K562 (cell line): Measurements from ENCODE around the gene B3GNT4. TPM values are rescaled to one million over a fixed set of nuclear protein-coding genes. Genes with fewer than 3 reads are reported as not detected.
A peak's percentile ranks its signal among the peaks of the same experiment; 100 is the strongest.

Experiments used
- ERF ChIP-seq: fragments of 450-650 bp; formaldehyde crosslinking; IDR thresholded peaks from 2 replicates; pipeline ENCODE4 v1.4.0; 2020; ENCODE audit warnings: mild to moderate bottlenecking, mixed read lengths
- KDM2B ChIP-seq: fragments of 250-450 bp; sonication (Bioruptor Pico); IDR thresholded peaks from 2 replicates; pipeline ENCODE4 v1.8.0; 2021; ENCODE audit warnings: mild to moderate bottlenecking, moderate library complexity
- MEF2A ChIP-seq: IDR thresholded peaks from 2 replicates; pipeline ENCODE4 v1.6.1; 2011; ENCODE audit warnings: low read depth, mild to moderate bottlenecking, low read length, moderate library complexity; ENCODE audit not compliant: control insufficient read depth
- POLR2AphosphoS2 ChIP-seq: IDR thresholded peaks from 2 replicates; pipeline ENCODE4 v1.6.1; 2012; ENCODE audit warnings: low read length, improper control_type of control experiment
- TEAD1 ChIP-seq, 2 experiments: fragments of 450-650 bp in 1 of 2; sonication (generic) in 1 of 2; formaldehyde crosslinking; IDR thresholded peaks; 2 replicates each; pipeline versions ENCODE4 v1.4.0 to v1.8.0; 2020 to 2022; ENCODE audit warnings: mild to moderate bottlenecking in 2 of 2, missing genetic modification reagents in 1 of 2
- TEAD4 ChIP-seq, 2 experiments: sonication (generic) in 1 of 2; formaldehyde crosslinking in 1 of 2; IDR thresholded peaks; 2 replicates each; pipeline versions ENCODE4 v1.6.1 to v1.8.0; 2012 to 2022; ENCODE audit warnings: borderline replicate concordance in 1 of 2, inconsistent platforms in 1 of 2, low read length in 1 of 2, mild to moderate bottlenecking in 1 of 2, missing genetic modification reagents in 1 of 2
- polyA plus RNA-seq, 8 experiments: library from polyadenylated mRNA; depleted of rRNA in 4 of 8; stranded (reverse) in 5 of 8; unstranded in 3 of 8; fragments of >200 nt; fragmentation: Nextera tagmentation in 2 of 8; fragmentation: Illumina TruSeq in 1 of 8; extraction: Ambion mirVana in 2 of 8; extraction: Trizol in 1 of 8; gene quantifications; 2 replicates each; pipeline versions ENCODE4 v1.2.1 to v1.2.3, GENCODE V29; 2011 to 2014; ENCODE audit warnings: inconsistent platforms in 1 of 8, missing spikeins in 1 of 8
- total RNA-seq, 7 experiments: library from RNA; depleted of rRNA in 6 of 7; stranded (reverse); fragments of >200 nt in 6 of 7; fragmentation: Illumina TruSeq in 2 of 7; extraction: Trizol in 2 of 7; gene quantifications; 2 replicates each; pipeline versions ENCODE4 v1.2.1 to v1.2.3, GENCODE V29; 2011 to 2021; ENCODE audit warnings: low replicate concordance in 1 of 7
- TF ChIP-seq, protein P1 (sequence below): sonication (generic); formaldehyde crosslinking; IDR thresholded peaks from 2 replicates; pipeline ENCODE4 v1.8.1; 2022; ENCODE audit warnings: missing genetic modification reagents
- TF ChIP-seq, protein P2 (sequence below): fragments of 450-650 bp; IDR thresholded peaks from 2 replicates; pipeline ENCODE4 v1.7.1; 2018; ENCODE audit warnings: mild to moderate bottlenecking, low read depth; ENCODE audit not compliant: partially characterized antibody
- TF ChIP-seq, protein P3 (sequence below): sonication (generic); formaldehyde crosslinking; IDR thresholded peaks from 2 replicates; pipeline ENCODE4 v1.8.0; 2022; ENCODE audit warnings: mild to moderate bottlenecking, missing genetic modification reagents

Gene B3GNT4
- total and polyA plus RNA-seq, 9 of the 15 experiments (the other 6 are each of a cell fraction or from before 2014, with no cell fraction given) = 0.17 to 3.2 (median 1.3) TPM

DNA sequence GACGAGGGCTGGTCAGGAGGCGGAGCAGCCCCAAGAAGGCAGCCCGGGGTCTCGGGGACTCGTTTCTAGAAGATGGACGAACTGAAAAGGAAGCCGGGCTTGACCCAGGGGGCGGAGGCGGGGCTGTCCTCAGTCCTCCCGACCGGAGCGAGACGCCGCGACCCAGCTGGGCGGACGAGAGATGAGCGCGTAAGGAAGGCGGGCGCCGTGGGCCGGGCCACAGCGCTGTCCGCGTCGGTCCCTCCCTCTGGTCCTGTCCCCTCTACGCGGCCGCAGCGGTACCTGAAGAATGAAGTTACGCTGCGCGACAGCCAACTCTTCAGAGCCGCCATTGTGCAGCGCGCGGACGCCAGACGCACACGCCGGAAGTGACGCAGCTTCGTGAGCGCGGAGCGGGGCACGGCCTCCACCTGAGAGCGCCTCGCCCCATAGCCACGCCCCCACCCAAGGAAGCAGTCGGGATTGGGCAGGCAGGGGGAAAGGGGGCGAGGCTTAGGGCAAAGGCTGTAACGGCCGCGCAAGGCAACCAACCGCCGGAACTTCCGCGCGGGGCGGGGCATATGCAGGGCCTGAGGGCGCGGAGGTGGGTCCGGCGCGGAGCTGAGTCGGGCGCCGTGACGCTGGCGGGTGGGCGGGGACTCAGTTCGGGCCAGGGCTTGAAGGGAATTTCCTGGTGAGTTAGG is 22.3 kb downstream of the B3GNT4 start, which contains the start of gene DIABLO (continued):
- TF ChIP-seq, protein P1, sequence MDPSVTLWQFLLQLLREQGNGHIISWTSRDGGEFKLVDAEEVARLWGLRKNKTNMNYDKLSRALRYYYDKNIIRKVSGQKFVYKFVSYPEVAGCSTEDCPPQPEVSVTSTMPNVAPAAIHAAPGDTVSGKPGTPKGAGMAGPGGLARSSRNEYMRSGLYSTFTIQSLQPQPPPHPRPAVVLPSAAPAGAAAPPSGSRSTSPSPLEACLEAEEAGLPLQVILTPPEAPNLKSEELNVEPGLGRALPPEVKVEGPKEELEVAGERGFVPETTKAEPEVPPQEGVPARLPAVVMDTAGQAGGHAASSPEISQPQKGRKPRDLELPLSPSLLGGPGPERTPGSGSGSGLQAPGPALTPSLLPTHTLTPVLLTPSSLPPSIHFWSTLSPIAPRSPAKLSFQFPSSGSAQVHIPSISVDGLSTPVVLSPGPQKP (CRISPR knock-in tag) = no peak
- TF ChIP-seq, protein P2, sequence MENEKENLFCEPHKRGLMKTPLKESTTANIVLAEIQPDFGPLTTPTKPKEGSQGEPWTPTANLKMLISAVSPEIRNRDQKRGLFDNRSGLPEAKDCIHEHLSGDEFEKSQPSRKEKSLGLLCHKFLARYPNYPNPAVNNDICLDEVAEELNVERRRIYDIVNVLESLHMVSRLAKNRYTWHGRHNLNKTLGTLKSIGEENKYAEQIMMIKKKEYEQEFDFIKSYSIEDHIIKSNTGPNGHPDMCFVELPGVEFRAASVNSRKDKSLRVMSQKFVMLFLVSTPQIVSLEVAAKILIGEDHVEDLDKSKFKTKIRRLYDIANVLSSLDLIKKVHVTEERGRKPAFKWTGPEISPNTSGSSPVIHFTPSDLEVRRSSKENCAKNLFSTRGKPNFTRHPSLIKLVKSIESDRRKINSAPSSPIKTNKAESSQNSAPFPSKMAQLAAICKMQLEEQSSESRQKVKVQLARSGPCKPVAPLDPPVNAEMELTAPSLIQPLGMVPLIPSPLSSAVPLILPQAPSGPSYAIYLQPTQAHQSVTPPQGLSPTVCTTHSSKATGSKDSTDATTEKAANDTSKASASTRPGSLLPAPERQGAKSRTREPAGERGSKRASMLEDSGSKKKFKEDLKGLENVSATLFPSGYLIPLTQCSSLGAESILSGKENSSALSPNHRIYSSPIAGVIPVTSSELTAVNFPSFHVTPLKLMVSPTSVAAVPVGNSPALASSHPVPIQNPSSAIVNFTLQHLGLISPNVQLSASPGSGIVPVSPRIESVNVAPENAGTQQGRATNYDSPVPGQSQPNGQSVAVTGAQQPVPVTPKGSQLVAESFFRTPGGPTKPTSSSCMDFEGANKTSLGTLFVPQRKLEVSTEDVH = peak; percentile 67
- TF ChIP-seq, protein P3, sequence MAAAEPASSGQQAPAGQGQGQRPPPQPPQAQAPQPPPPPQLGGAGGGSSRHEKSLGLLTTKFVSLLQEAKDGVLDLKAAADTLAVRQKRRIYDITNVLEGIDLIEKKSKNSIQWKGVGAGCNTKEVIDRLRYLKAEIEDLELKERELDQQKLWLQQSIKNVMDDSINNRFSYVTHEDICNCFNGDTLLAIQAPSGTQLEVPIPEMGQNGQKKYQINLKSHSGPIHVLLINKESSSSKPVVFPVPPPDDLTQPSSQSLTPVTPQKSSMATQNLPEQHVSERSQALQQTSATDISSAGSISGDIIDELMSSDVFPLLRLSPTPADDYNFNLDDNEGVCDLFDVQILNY (CRISPR knock-in tag) = 0 out of 2 replicates have a peak, but pooled peaks have one; percentile 69
- no peak for TF ChIP-seq MEF2A
- TF ChIP-seq ERF (CRISPR knock-in tag) = peak; percentile 78; the same call in 1 of the 2 replicates
- TF ChIP-seq KDM2B (CRISPR knock-in tag) = peak; percentile 80; the same call in 1 of the 2 replicates
- 0 out of 2 replicates have a peak, but pooled peaks have one; percentile 69 for TF ChIP-seq POLR2AphosphoS2
- peak; percentile 30; the same call in 1 of the 2 replicates for TF ChIP-seq TEAD4 (IDR thresholded peaks at IDR 0.05; ENCODE audit: low read length)
- TF ChIP-seq TEAD4 (CRISPR knock-in tag; IDR thresholded peaks at IDR 0.05; ENCODE audit: borderline replicate concordance) = no peak
- TF ChIP-seq TEAD1 (CRISPR knock-in tag; IDR thresholded peaks at IDR 0.05) = peak in 1 of 2 experiments; percentile 27; a peak in 1 of 4 replicates
- TF ChIP-seq, all 486 proteins: peak for 120
